ENCODE data around the gene TEAD4. TPM values are rescaled to one million over a fixed set of nuclear protein-coding genes. Genes with fewer than 3 reads are reported as not detected.
A peak's percentile ranks its signal among the peaks of the same experiment; 100 is the strongest.

Gene TEAD4
- total RNA-seq, 1 experiment from 2014 or later, result 127 TPM

DNA sequence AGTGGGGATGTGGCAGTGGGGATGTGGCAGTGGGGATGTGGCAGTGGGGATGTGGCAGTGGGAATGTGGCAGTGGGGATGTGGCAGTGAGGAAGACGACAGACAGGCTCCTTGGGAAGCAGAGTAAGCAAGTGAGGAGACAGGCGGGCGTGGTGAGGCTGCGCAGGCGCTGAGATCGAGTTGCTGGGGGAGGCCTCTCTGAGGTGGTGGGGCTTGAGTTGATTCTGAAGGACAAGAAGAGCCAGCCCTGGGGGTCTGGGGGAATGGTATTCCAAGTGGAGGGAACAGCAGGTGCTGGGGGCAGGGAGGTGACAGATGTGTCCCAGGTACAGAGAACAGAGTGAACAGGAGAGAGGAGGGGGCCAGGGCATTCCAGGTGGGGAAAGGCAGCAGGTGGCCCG is 84.2 kb downstream of the TEAD4 start:
- H3K4me1 Mint-ChIP-seq, result peaks cover 13 to 14% of the 10 kb centered on the region in 2 experiments
- Histone ChIP-seq H3K14ac (ENCODE audit: insufficient read depth, low read length) (no peak overlapping the region), H3K23me2 (ENCODE audit: insufficient read length, low read depth, low read length, poor library complexity, severe bottlenecking) (no peaks in the 10 kb centered on the region), H2BK12ac (ENCODE audit: insufficient read length, low read depth, low read length) (no peak overlapping the region), H4K91ac (ENCODE audit: insufficient read length, low read depth, low read length) (no peak overlapping the region), H3K4me2 (ENCODE audit: insufficient read depth, insufficient read length, low read length) (no peak overlapping the region), H2AFZ (ENCODE audit: low read length) (no peak overlapping the region), H2BK120ac (ENCODE audit: low read depth, low read length, poor library complexity, severe bottlenecking) (no peak overlapping the region), H3K9me3 (ENCODE audit: control insufficient read depth, low read depth, low read length) (no peaks in the 10 kb centered on the region), H3K56ac (ENCODE audit: insufficient read length, low read depth, low read length) (no peak overlapping the region), H3T11ph (ENCODE audit: low read length) (no peak overlapping the region), H3K4me1 (ENCODE audit: insufficient read depth, low read length) (no peaks in the 10 kb centered on the region; the same call in 1 of the 2 replicates), H2AK5ac (ENCODE audit: insufficient read length, low read length) (no peak overlapping the region), H3K79me1 (ENCODE audit: insufficient read depth, low read depth, low read length, poor library complexity, severe bottlenecking) (no peaks in the 10 kb centered on the region), H2BK15ac (ENCODE audit: low read depth, low read length) (no peak overlapping the region), H4K8ac (replicated peaks; ENCODE audit: insufficient read length, low read depth, low read length) (no peak overlapping the region), H3K27me3 (ENCODE audit: insufficient read depth, low read length) (no peaks in the 10 kb centered on the region), H3K9ac (ENCODE audit: extremely low read depth, insufficient read length, low read length) (no peak overlapping the region), H3K4ac (ENCODE audit: low read depth, low read length) (no peak overlapping the region), H4K5ac (ENCODE audit: insufficient read length, low read depth, low read length) (no peak overlapping the region), H2BK20ac (ENCODE audit: low read depth, low read length, poor library complexity, severe bottlenecking) (no peak overlapping the region), H4K20me1 (ENCODE audit: control insufficient read depth, insufficient read depth, insufficient read length) (no peaks in the 10 kb centered on the region), H2BK5ac (ENCODE audit: insufficient read length, low read length) (no peak overlapping the region), H3K79me2 (ENCODE audit: insufficient read depth, low read length) (no peaks in the 10 kb centered on the region), H3K18ac (ENCODE audit: insufficient read length, low read depth, low read length) (no peak overlapping the region), H3K27ac (ENCODE audit: insufficient read length, low read depth, low read length) (no peak overlapping the region), H3K23ac (ENCODE audit: insufficient read length, low read depth, low read length) (no peak overlapping the region)
- no peaks in the 10 kb centered on the region for H3K9me3 Mint-ChIP-seq
- H3K4me3 Mint-ChIP-seq, result no peak overlapping the region
- peaks cover 19 to 62% (median 26%) of the 10 kb centered on the region in 3 experiments for H3K36me3 Mint-ChIP-seq (ENCODE audit: insufficient read depth in 1 of 3, low read depth in 3 of 3)
- TF ChIP-seq CTCF (conservative IDR thresholded peaks at IDR 0.05), result no peak
- peak overlapping the region in 2 of 3 experiments; percentile 36 to 50; a peak in 4 of 7 replicates for H3K27ac Mint-ChIP-seq
- no CpG with 5 or more reads among the region's 7 CpGs for WGBS (ENCODE audit: extremely low coverage, insufficient read length, low lambda C conversion rate)
- DNase-seq, result no peak
- peaks cover 5% of the 10 kb centered on the region for H3K27me3 Mint-ChIP-seq (ENCODE audit: low read depth)
